Right lobe of liver (tissue), 6 donors: Measurements from ENCODE around the gene MSGN1. TPM values are rescaled to one million over a fixed set of nuclear protein-coding genes. Genes with fewer than 3 reads are reported as not detected.

Experiments
- ATAC-seq, 4 donors: fragments of 200-7000 bp; cut with Tn5 transposase; one replicate each; pipeline ENCODE4 v1.9.1; 2020; ENCODE audit warnings: mild to moderate bottlenecking in 4 of 4, moderate library complexity in 4 of 4
- DNase-seq, 3 donors: peaks; one replicate each; pipeline ENCODE4 v3.0.0-alpha.2; 2020
- H3K27ac ChIP-seq, 3 donors: fragments of 200-600 bp; one replicate each; pipeline ENCODE4 v1.8.0; 2022
- H3K27me3 ChIP-seq, 2 donors: fragments of 200-600 bp; one replicate each; pipeline ENCODE4 v1.8.0; 2022
- H3K36me3 ChIP-seq, 4 donors: fragments of 200-600 bp; sonication (generic) in 1 of 4; one replicate each; pipeline versions ENCODE4 v1.5.1 to v1.8.0; 2017 to 2022; ENCODE audit warnings: control low read depth in 1 of 4
- H3K4me1 ChIP-seq, 4 donors: fragments of 200-600 bp; sonication (generic) in 1 of 4; one replicate each; pipeline versions ENCODE4 v1.5.1 to v1.8.0; 2017 to 2022; ENCODE audit warnings: control low read depth in 1 of 4
- H3K4me3 ChIP-seq, 3 donors: fragments of 200-600 bp; one replicate each; pipeline ENCODE4 v1.8.0; 2022
- H3K9me3 ChIP-seq, 4 donors: fragments of 200-600 bp; sonication (generic) in 1 of 4; one replicate each; pipeline versions ENCODE4 v1.5.1 to v1.8.0; 2017 to 2022; ENCODE audit warnings: control low read depth in 1 of 4
- POLR2A ChIP-seq: fragments of 450-650 bp; IDR thresholded peaks from one replicate; pipeline ENCODE4 v1.6.1; 2017; ENCODE audit warnings: antibody characterized with exemption, mild to moderate bottlenecking
- WGBS: methylation state at CpG from one replicate; pipeline ENCODE4 v1.1.6; 2018; ENCODE audit warnings: low coverage, low lambda C conversion rate; ENCODE audit not compliant: insufficient coverage; ENCODE audit errors: missing lambda C conversion rate; 5-methylcytosine and 5-hydroxymethylcytosine counted together
- intact Hi-C, 2 donors: fragments of 100-400 bp; cut with DNase I; formaldehyde crosslinking; loops; one replicate each; pipeline versions ENCODE4 v1.11.2 to v1.14.1; 2022
- total RNA-seq, 6 experiments: library from RNA; depleted of rRNA in 2 of 6; stranded (reverse); fragments of >200 nt in 2 of 6; fragmentation: NEBNext Ultra II Directional in 3 of 6; extraction: Animal tissue kit (Norgen Biotek cat#: 25700) in 3 of 6; gene quantifications; one replicate each; pipeline versions ENCODE4 v1.1.0 to v1.2.4, GENCODE V29; 2016 to 2023
- TF ChIP-seq, protein P1 (sequence below), 4 donors: fragments of 200-600 bp in 3 of 4; fragments of 450-650 bp in 1 of 4; IDR thresholded peaks; one replicate each; pipeline versions ENCODE4 v1.5.1 to v1.8.0; 2016 to 2022; ENCODE audit warnings: antibody characterized with exemption in 4 of 4, mild to moderate bottlenecking in 2 of 4
- donor health status: DM: no; HTN: yes; CAD: no.
- donor health status: DM: no; HTN: no; CAD: no.
- donor health status: DM: no; HTN: no; CAD: no.
- donor health status: DM: no; HTN: yes; CAD: no.
- donor health status: DM: no; HTN: yes; CAD: no.

The MSGN1 gene
- total RNA-seq, 6 experiments from 2014 or later, result not detected

DNA sequence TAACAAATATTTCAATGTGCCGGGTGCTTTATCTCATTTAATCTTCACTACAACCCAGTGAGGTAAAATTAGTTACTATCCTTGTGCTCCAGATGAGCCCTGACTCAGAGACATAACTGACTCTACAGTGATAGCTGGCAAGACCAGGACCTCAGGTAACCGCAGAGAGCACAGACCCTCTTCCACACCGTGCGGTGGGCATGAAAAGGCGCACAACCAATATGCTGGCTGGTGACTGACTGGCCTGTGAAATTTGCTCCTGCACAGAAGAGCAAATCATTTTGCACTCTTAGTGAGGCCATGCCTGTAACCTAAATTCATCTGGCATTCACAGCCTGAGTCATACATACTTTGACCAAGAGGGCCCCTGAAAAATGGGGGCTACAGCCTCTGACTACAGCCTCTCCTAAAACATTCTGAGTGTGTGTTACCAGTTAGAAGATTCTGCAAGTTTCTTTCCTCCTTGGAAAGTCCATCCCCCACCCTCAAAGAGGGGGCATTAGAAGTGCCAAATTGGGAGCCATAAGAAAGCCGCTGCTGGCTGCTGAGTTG, 22.4 kb upstream of the MSGN1 start:
- Histone ChIP-seq H3K27ac (no peak overlapping the region), H3K36me3 (no peaks in the 10 kb centered on the region), H3K27me3 (no peaks in the 10 kb centered on the region), H3K4me3 (no peak overlapping the region), H3K9me3 (no peaks in the 10 kb centered on the region), H3K4me1 (no peaks in the 10 kb centered on the region)
- WGBS, result 71% methylated on average over 1 of the region's 6 CpGs
- intact Hi-C loops, result no loop called here
- DNase-seq (no peak), ATAC-seq (no peak)
- no peak for TF ChIP-seq POLR2A

DNA sequence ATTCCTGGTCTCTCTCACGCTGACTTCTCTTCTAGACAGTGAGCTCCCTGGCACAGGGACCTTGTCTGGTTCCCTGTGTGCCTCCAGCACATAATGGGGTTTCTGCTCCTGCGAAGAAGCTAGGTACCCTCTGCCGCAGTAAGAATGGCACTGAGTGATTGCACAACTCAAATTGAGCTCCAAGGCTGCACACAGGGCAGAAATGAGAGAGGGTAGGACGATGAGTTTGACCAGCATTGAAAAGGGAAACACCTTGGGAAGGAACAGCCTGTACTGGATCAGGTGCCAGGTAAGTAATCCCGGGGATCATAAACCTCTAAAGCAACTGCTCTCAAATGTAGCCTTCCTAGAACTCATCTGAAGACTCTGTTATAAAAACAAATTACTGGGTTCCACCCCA, 21.0 kb upstream of the MSGN1 start:
- no peaks in the 10 kb centered on the region for H3K4me1 ChIP-seq
- no peak for ATAC-seq
- no peak for TF ChIP-seq POLR2A
- TF ChIP-seq, protein P1, sequence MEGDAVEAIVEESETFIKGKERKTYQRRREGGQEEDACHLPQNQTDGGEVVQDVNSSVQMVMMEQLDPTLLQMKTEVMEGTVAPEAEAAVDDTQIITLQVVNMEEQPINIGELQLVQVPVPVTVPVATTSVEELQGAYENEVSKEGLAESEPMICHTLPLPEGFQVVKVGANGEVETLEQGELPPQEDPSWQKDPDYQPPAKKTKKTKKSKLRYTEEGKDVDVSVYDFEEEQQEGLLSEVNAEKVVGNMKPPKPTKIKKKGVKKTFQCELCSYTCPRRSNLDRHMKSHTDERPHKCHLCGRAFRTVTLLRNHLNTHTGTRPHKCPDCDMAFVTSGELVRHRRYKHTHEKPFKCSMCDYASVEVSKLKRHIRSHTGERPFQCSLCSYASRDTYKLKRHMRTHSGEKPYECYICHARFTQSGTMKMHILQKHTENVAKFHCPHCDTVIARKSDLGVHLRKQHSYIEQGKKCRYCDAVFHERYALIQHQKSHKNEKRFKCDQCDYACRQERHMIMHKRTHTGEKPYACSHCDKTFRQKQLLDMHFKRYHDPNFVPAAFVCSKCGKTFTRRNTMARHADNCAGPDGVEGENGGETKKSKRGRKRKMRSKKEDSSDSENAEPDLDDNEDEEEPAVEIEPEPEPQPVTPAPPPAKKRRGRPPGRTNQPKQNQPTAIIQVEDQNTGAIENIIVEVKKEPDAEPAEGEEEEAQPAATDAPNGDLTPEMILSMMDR (IDR thresholded peaks at IDR 0.05), result no peak
- intact Hi-C loops, result no loop called here
- H3K4me3 ChIP-seq, result no peak overlapping the region
- no peaks in the 10 kb centered on the region for H3K27me3 ChIP-seq
- H3K36me3 ChIP-seq, result no peaks in the 10 kb centered on the region
- 72% methylated on average over 4 of the region's 5 CpGs for WGBS
- DNase-seq, result no peak
- no peaks in the 10 kb centered on the region for H3K9me3 ChIP-seq
- H3K27ac ChIP-seq, result no peak overlapping the region

DNA sequence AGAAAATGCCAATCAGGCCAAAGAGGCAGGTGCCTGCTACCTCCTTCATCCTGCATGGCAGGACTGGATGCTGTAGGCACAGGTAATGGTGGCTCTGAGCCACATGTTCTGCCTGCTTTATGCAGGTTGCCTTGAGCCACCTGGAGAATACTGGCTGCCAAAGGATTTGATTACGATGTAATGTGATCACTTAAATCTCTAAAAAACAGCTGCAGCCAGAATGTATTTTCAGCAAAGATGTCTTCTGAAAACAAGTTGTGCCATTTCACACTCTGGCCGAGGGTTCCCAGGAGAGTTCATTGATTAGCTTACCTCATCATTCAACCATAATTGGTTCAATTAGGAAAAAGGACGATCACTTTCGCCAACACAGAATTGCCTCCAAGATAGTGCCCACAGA, 17.9 kb upstream of the MSGN1 start:
- intact Hi-C loops, result no loop called here

DNA sequence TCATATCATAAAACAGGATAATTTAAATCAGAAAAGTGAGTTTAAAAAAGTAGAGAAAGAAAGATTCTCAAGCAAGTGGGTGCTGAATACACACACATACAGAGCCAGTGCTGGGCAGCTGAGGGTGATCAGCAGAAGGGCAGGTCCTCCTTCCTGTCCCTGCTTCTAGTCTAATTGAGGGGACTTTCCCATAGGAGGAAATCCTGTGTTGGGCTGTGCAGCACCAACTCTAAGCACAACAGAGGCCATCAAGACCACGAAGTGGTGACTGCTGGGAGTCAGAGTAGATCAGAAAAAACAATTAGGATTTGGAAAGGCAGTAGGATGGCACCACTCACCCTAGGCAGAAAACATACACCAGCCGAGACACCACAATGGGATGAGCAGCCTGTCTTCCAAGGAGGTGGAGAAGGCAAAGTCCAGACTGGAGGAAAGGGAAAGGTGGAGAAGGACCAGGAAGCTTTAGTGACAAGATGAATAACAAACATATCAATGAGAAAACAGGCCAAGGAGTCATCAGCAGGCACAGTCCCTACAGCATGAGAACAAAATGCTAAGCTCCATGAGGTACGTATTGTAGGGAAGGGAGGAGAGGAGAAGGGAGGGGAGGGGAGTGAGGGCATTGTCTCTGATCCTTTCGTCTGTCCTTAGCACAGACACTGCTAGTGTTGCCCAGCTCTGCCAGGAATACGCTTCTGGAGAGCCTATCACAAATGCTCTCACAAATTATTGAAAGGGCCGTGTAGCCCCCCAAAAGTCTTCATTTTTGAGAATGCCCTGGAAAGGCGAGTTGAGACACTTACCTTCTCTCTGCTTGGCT, 16.7 kb upstream of the MSGN1 start:
- H3K4me3 ChIP-seq, result no peak overlapping the region
- H3K27ac ChIP-seq, result no peak overlapping the region
- DNase-seq (no peak), ATAC-seq (no peak)
- intact Hi-C loops, result no loop called here
- 57% methylated on average over 6 of the region's 7 CpGs for WGBS
- no peaks in the 10 kb centered on the region for H3K36me3 ChIP-seq
- H3K9me3 ChIP-seq, result no peaks in the 10 kb centered on the region
- no peak for TF ChIP-seq POLR2A
- TF ChIP-seq, protein P1 (IDR thresholded peaks at IDR 0.05), result no peak
- H3K27me3 ChIP-seq, result no peaks in the 10 kb centered on the region
- H3K4me1 ChIP-seq, result no peaks in the 10 kb centered on the region

More for the DNA sequence above, 17.9 kb upstream of the MSGN1 start:
- Histone ChIP-seq H3K4me1 (no peaks in the 10 kb centered on the region), H3K4me3 (no peak overlapping the region), H3K27me3 (no peaks in the 10 kb centered on the region), H3K9me3 (no peaks in the 10 kb centered on the region), H3K27ac (no peak overlapping the region), H3K36me3 (no peaks in the 10 kb centered on the region)
- ATAC-seq, result no peak
- no peak for TF ChIP-seq POLR2A
- TF ChIP-seq, protein P1 (IDR thresholded peaks at IDR 0.05), result no peak
- no peak for DNase-seq
- WGBS, result 76% methylated on average over 4 of the region's 4 CpGs

DNA sequence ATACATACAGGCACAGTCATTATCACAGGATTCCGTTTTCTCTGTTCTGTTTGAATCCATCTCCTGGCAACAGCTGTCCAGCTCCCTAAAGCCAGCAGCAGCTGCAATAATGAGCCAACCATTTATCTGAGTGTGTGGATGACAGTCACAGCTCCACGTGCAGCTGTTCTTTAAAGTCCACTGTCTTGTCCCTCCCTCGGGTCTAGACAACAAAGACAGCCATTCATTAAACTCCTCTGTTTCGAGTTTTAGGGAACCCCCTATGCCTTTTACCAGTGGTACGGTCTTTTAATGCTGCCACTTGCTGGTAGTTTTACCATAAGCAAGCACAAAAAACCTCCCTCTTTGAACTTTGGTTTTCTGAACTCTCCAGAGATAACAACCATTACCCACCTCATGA, 16.0 kb upstream of the MSGN1 start:
- ATAC-seq (no peak), DNase-seq (no peak)
- no peaks in the 10 kb centered on the region for H3K9me3 ChIP-seq
- no peak for TF ChIP-seq POLR2A
- TF ChIP-seq, protein P1 (IDR thresholded peaks at IDR 0.05), result no peak
- WGBS, result 77% methylated on average over 4 of the region's 5 CpGs
- no peaks in the 10 kb centered on the region for H3K4me1 ChIP-seq
- H3K4me3 ChIP-seq, result no peak overlapping the region
- intact Hi-C loops, result no loop called here
- no peak overlapping the region for H3K27ac ChIP-seq
- no peaks in the 10 kb centered on the region for H3K27me3 ChIP-seq
- no peaks in the 10 kb centered on the region for H3K36me3 ChIP-seq
